Astrocyte (in vitro differentiated cells and primary cell): ENCODE data around the gene COL9A3.

ENCODE experiments used
- CTCF ChIP-seq: IDR thresholded peaks from 2 replicates; pipeline ENCODE4 v1.5.1; 2011; ENCODE audit warnings: low read depth, mild to moderate bottlenecking, inconsistent platforms, low read length, moderate library complexity; ENCODE audit not compliant: insufficient read depth
- EZH2 ChIP-seq: IDR thresholded peaks from 2 replicates; pipeline ENCODE4 v1.6.1; 2012; ENCODE audit warnings: mild to moderate bottlenecking, low read length, inconsistent platforms; ENCODE audit not compliant: insufficient read depth

- TF ChIP-seq CTCF: no peak
- TF ChIP-seq EZH2: no peak
Measured at GRCh38 chr20:62852841-62853240, 36.0 kb downstream of the COL9A3 start.
